Stimulated activated CD4-positive, alpha-beta T cell treated with anti-CD3 and anti-CD28 coated beads, TNF-alpha, amount 100 ng/mL, for 24 hours (primary cell): ENCODE data around the gene WFDC1.

Experiments used
- DNase-seq, 3 experiments: peaks; one replicate each; pipeline ENCODE4 v3.0.0-alpha.2; 2020; ENCODE audit warnings: low read depth in 3 of 3

Gene WFDC1

DNA sequence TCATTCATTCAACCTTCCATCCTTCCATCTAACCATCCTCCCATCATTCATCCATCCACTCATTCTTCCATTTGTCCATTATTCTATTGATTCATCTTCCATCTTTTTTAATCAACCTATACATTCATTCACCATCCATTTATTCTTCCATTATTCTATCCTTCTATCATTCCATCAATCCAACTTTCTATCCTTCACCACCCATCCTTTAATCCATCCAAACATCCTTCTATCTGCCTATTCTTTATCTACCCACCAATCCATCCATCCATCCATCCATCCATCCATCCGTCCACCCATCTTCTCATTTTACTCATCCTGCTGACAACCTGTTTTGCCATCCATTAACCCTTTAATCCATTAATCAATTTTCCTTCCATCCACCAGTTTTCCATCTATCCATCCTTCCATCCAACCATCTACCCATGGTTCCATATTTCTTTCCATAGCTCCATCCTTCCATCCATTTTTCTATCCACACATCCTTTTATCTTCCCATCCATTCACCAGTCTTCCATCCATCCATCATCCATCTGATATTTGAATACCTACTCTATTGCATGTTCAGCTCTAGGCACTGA is 21.8 kb upstream of the WFDC1 start:
- no peak for DNase-seq

DNA sequence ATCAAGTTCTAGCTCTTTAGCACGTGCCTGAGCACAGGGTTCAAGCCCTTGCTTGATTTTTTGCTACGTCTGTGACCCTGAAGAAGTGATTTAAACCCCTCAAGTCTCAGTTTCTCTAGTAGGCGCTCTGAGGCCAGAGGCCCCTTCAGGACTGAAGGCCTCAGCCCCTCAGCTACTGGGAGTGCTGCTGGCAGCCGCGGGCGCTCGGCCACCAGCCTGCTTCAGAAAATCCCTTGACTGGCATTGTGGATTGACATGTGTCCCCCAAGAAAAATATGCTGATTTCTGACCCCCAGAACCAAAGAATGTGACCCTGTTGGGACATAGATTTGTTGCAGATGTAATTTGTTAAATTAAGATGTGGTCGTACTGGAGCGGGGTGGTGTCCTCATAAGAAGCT is 20.2 kb upstream of the WFDC1 start:
- DNase-seq: no peak

DNA sequence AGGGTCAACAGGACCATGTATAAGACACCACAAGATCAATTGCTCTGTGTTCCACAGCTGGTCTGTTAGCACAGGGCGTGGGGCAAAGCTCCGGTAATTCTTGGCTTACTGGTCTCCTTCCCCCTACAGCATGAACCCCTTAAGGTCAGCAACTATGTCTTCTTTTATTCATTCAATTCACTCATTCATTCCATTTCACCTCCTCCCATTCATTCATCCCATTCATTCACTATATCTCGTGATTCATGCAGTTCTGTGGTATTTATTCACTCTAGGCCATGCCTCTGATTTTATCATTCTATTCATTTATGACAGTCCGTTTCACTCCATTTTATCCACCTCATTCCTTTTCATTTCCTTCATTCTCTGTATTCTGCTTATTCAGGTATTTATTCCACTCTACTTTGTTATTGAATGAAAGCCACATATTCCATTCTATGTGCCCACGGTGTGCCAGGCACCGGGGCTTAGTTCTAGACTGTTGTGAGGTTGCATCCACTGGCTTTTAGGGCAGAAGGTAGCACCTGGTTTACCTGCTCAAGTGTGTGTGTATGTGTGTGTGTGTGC is 19.0 kb upstream of the WFDC1 start:
- DNase-seq: no peak

DNA sequence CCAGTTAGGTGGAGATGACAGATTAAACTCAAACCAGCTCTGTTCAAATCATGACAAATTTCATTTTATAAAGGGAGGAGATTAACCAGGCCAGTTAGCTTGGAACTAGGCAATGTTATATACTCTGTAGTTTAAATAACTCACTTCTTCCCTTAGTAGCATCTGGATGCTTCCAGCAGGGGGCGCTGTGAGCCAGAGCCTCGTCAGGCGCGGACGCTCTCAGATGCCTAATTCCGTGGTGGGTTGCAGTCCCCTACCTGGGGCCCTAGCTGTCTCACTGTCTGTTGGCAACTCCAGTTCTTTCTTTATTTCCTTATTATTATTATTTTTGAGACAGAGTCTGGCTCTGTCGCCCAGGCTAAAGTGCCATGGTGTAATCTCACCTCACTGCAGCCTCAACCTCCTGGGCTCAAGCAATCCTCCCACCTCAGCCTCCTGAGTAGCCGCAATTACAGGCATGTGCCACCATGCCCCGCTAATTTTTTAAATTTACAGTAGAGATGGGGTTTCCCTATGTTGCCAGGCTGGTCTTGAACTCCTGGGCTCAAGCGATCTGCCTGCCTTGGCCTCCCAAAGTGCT is 17.3 kb upstream of the WFDC1 start:
- peak; percentile 55 to 69 (median 55) for DNase-seq

GRCh38 chr16:84278333-84278732 is 16.3 kb upstream of the WFDC1 start:
- no peak for DNase-seq

DNA sequence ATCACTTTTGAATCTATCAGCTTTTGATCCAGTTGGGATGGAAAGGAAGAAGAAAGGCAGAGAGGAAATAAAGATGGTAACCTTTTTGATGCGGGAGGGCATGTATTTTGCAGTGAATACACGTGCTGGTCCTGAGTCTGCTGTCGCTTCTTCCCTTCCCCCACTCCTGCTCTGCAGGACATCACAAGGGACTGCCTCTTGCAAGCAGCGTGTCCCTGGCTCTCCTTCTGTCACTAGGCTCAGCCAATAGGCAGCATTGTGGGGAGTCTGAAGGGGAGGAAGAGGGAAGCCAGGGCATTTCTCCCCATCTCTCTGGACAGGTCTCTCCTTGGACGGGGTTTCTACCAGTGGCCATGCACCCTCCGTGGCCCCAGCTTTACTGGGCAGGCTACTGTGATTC is 15.7 kb upstream of the WFDC1 start:
- no peak for DNase-seq

DNA sequence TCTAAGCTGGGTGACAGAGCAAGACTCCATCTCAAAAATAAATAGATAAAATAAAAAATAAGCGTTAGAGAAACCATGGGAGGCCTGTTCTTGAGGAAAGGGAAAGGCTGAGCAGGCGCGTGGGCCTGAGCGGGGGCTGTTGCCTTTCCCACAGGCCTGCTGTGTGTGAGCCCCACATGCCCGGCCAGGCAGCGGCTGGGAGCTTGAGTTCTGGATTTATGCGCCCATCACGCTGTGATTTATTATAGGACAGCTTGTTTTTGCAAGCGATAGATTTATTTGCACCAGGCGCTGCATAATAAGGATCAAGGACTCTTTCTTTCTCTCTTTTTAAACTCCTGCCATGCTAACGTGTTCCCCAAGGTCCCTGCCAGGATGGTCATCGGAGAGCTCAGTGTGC is 14.8 kb upstream of the WFDC1 start:
- DNase-seq: no peak

- DNase-seq: no peak
These were observed 13.6 kb upstream of the WFDC1 start for GRCh38 chr16:84281074-84281473.

- no peak for DNase-seq
These were observed 12.1 kb upstream of the WFDC1 start for GRCh38 chr16:84282533-84282932.

DNA sequence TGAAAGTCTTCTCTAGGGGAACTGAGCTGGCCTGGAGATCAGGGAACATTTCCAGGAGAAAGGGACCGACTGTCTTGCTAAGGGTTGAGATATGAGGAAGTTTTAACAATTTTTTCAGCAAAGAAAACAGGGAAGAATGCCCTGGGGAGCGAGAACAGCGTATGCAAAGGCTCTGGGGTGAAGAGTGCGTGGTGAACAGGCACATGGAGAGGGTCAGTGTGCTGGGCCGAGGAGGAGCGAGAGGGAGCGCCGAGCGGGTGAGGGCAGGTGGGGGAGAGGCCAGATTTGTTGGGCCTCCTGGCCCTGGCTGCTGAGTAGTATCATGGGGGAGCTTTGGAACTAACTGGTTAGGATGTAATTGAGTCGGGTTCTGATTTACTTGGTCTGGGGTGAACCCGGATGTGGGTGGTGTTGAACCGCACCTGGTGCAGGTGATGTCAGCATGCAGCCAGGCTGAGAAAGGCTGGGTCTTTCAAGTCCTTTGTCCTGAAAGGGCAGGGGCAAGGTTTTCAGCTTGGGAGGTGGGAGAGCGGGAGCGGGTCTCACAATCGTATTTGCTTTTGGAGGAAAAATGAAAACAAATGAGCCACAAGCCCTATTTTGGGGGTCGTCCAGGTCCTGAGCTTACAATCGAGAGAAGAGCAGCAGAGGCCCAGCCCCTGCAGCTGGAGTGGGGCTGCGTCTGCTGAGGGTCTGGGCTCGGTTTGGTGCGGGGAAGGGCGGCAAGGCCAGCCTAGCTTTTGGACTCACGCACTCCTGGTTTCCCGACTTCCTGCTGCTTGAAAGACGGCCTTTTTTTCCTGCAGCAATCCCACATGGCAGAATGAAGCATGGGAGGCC is 11.1 kb upstream of the WFDC1 start:
- DNase-seq: no peak

DNA sequence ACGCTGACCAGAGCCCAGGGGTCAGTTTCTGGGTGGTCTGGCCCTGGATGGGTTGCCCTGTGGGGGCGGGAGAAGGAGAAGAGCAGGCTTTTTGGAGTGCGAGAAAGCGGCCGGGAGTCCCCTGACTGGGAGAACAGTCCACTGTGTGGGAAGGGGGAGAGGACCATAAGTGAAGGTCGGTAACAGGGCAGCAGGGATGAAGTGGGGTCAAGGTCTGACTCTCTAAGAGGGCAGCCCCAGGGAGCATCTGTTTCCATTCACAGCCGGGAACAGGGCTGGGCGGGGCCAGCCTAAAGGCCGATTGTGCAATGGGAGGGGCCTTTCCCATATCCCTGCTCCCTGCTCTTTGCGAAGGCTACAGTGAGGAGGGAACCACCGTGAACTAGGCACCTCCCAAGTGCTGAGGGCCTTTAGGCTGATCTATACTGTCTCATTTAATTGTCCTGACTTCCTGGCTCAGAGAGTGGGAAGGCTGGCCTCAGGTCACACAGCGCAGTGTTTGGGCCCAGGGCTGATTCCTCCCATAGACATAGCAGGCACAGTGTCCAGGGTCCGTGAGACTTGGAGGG is 10.4 kb upstream of the WFDC1 start:
- DNase-seq: no peak

DNA sequence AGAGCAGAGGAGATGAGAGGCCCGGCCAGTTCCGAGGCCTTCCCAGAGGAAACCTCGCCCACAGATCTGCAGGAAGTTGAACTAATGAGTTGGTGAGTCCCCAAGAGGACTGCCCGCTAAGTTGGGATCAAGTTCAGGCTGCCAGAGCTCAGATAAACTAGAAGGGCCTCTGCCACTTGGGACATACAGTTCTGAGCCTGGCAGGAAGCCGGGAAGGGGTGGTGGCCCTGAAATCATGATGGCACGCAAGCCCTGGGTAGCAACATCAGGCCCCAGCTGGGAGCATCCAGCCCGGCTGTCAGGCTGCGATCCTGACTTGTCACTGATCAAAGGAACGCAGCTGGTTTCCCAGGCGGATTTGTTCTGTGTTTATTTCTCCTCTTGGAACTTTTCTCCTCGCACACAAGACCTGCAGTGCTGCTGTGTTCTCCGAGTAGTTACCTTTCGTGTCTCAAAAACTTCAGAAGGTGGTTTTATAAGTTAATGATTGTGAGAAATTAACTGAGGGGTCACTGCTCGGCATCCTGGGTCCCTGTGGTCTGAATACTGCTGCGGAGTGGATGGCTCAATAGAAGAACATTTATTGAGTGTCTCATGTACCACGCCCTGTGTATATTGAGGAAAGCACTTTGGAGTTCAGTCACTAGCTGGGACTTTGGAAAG is 8.0 kb upstream of the WFDC1 start:
- no peak for DNase-seq

DNA sequence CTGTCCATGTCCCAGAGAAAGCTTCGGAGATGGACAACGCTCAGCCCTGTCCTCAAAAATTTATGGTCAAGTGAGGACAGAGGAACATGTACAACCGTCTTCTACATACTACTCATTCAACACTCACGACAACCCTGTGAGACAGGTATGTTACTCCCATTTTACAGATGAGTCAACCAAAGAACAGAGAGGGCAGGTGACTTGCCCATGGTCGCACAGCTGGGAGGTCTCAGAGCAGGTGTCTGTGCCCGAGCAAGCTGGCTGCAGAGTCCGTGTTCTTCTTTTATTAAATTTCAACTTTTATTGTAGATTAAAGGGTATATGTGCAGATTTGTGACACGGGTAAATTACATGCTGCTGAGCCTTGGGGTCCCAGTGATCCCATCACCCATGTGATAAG is 5.8 kb upstream of the WFDC1 start:
- no peak for DNase-seq

- no peak for DNase-seq
These were observed 3.5 kb upstream of the WFDC1 start for GRCh38 chr16:84291226-84291625.

- no peak for DNase-seq
These were observed 2.7 kb upstream of the WFDC1 start for GRCh38 chr16:84292011-84292410.

DNA sequence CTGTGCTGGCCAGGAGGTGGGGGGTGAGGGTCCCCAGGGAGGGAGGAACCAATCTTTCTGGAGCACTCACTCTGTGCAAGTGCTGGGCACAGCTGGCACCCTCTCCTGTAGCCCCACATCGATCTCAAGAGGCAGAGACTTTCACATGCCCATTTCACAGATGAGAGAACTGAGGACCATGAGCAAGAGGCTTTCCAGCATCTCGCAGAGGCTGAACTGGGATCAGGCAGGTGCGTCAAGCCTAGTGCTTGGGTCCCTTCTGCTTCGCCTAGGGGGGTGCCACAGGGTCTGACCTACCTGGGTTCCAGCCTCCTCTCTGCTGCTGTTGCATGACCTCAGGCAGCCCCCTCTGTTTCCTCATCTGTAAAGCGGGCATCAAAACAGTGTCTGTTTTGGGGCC is 1.3 kb upstream of the WFDC1 start:
- no peak for DNase-seq

DNA sequence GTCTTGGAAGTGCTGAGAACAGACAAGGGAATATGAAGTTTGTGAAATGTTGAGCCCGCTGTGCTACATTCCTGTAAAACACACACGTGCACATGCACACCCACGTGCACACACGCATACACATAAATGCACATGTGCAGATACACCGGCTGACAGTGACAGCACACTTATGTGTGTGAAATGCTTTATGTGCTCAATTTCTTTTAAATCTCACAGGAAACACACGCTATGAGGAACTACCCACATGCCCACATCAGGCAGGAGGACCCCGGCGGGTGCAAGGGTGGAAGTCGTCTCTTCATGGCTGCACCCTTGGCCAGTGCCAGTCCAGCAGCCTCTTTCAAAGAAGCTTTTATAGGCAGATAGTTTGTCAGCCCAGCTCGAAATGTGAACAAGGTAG is 561 bp upstream of the WFDC1 start:
- no peak for DNase-seq

DNA sequence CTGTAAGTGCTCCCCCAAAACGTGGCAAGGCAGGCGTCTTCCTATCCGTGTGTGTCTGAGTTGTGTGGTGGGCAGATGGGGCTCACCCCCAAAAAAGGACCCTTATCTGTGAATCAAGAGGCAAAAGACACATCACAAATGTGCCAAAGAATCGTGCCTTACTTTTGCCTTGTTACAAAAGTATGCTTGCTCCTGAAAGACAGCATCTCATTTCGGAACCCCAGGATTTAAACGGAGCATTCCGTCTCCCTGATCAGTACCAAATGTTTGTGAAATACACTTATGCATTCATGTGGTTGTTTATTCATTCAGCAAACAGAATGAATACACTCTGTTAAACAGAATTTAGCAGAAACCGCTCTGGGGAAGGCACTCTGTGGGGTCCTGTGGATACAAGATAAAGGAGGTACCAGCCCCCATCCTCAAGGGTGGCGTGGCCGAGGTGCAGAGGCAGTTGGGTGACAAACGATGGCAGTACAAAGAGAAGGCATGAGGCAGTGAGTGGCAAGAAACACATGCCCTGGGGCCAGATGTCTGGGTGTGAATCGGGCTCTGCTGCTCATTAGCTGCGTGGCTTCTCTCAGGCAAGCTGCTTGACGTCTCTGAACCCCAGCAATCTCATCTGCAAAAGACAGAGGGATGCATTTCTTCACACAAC is 654 bp downstream of the WFDC1 start:
- no peak for DNase-seq

- no peak for DNase-seq
These were observed 3.8 kb downstream of the WFDC1 start for GRCh38 chr16:84298376-84298899.

GRCh38 chr16:84299734-84300440 is 5.2 kb downstream of the WFDC1 start:
- no peak for DNase-seq
